H9 (cell line): ENCODE results near the gene KCNN3. TPM values are rescaled to one million over a fixed set of nuclear protein-coding genes. Genes with fewer than 3 reads are reported as not detected.

Experiments
- DNase-seq: peaks from one replicate; pipeline ENCODE4 v3.0.0-alpha.2; 2017
- H2AFZ ChIP-seq: one replicate; pipeline ENCODE4 v1.6.1; 2013; ENCODE audit warnings: mild to moderate bottlenecking, low read length, control low read depth, moderate library complexity
- H2AK5ac ChIP-seq: 2 replicates; pipeline ENCODE4 v1.6.1; 2013; ENCODE audit warnings: low read length, control low read depth, mixed read lengths; ENCODE audit not compliant: insufficient read length
- H2BK120ac ChIP-seq: one replicate; pipeline ENCODE4 v1.6.1; 2013; ENCODE audit warnings: low read depth, mild to moderate bottlenecking, low read length, control low read depth, inconsistent platforms; ENCODE audit not compliant: poor library complexity, severe bottlenecking
- H2BK12ac ChIP-seq: 2 replicates; pipeline ENCODE4 v1.6.1; 2013; ENCODE audit warnings: low read length, control low read depth, mixed read lengths, low read depth; ENCODE audit not compliant: insufficient read length
- H2BK15ac ChIP-seq: 2 replicates; pipeline ENCODE4 v1.6.1; 2013; ENCODE audit warnings: low read depth, low read length, control low read depth
- H2BK20ac ChIP-seq: one replicate; pipeline ENCODE4 v1.6.1; 2013; ENCODE audit warnings: low read depth, mild to moderate bottlenecking, low read length, control low read depth, inconsistent platforms; ENCODE audit not compliant: poor library complexity, severe bottlenecking
- H2BK5ac ChIP-seq: 2 replicates; pipeline ENCODE4 v1.6.1; 2013; ENCODE audit warnings: low read length, control low read depth, mixed read lengths; ENCODE audit not compliant: insufficient read length
- H3K14ac ChIP-seq: 2 replicates; pipeline ENCODE4 v1.6.1; 2013; ENCODE audit warnings: low read length, control low read depth; ENCODE audit not compliant: insufficient read depth
- H3K18ac ChIP-seq: 2 replicates; pipeline ENCODE4 v1.6.1; 2013; ENCODE audit warnings: low read depth, mild to moderate bottlenecking, mixed read lengths, low read length, control low read depth; ENCODE audit not compliant: insufficient read length
- H3K23ac ChIP-seq: 2 replicates; pipeline ENCODE4 v1.6.1; 2013; ENCODE audit warnings: low read length, control low read depth, mixed read lengths, low read depth; ENCODE audit not compliant: insufficient read length
- H3K23me2 ChIP-seq: 2 replicates; pipeline ENCODE4 v1.6.1; 2013; ENCODE audit warnings: low read depth, mild to moderate bottlenecking, mixed read lengths, low read length, control low read depth; ENCODE audit not compliant: insufficient read length, poor library complexity, severe bottlenecking
- H3K27ac ChIP-seq: 2 replicates; pipeline ENCODE4 v1.5.1; 2013; ENCODE audit warnings: low read length, control low read depth, mixed read lengths, low read depth; ENCODE audit not compliant: insufficient read length
- H3K27me3 ChIP-seq: 2 replicates; pipeline ENCODE4 v1.6.1; 2013; ENCODE audit warnings: low read length, control low read depth, inconsistent platforms; ENCODE audit not compliant: insufficient read depth
- H3K4ac ChIP-seq: 2 replicates; pipeline ENCODE4 v1.6.1; 2013; ENCODE audit warnings: low read depth, mild to moderate bottlenecking, control low read depth, inconsistent platforms, low read length, moderate library complexity
- H3K4me1 ChIP-seq: 2 replicates; pipeline ENCODE4 v1.6.1; 2013; ENCODE audit warnings: low read length, control low read depth, inconsistent platforms; ENCODE audit not compliant: insufficient read depth
- H3K4me2 ChIP-seq: 2 replicates; pipeline ENCODE4 v1.6.1; 2013; ENCODE audit warnings: low read length, control low read depth, mixed read lengths; ENCODE audit not compliant: insufficient read length, insufficient read depth
- H3K56ac ChIP-seq: 2 replicates; pipeline ENCODE4 v1.6.1; 2013; ENCODE audit warnings: low read depth, mild to moderate bottlenecking, mixed read lengths, low read length, control low read depth; ENCODE audit not compliant: insufficient read length
- H3K79me1 ChIP-seq: 2 replicates; pipeline ENCODE4 v1.6.1; 2013; ENCODE audit warnings: low read depth, mild to moderate bottlenecking, moderate library complexity, low read length, control low read depth, inconsistent platforms; ENCODE audit not compliant: insufficient read depth, poor library complexity, severe bottlenecking
- H3K79me2 ChIP-seq: 2 replicates; pipeline ENCODE4 v1.6.1; 2013; ENCODE audit warnings: low read length, control low read depth, inconsistent platforms; ENCODE audit not compliant: insufficient read depth
- H3K9ac ChIP-seq: 2 replicates; pipeline ENCODE4 v1.6.1; 2013; ENCODE audit warnings: low read length, control low read depth, mixed read lengths; ENCODE audit not compliant: insufficient read length; ENCODE audit errors: extremely low read depth
- H3K9me3 ChIP-seq: one replicate; pipeline ENCODE4 v1.6.1; 2013; ENCODE audit warnings: low read depth, low read length, inconsistent platforms; ENCODE audit not compliant: control insufficient read depth
- H3T11ph ChIP-seq: one replicate; pipeline ENCODE4 v1.6.1; 2013; ENCODE audit warnings: mild to moderate bottlenecking, low read length, control low read depth, inconsistent platforms
- H4K20me1 ChIP-seq: one replicate; pipeline ENCODE4 v1.6.1; 2013; ENCODE audit not compliant: control insufficient read depth, insufficient read length, insufficient read depth
- H4K5ac ChIP-seq: 2 replicates; pipeline ENCODE4 v1.6.1; 2013; ENCODE audit warnings: low read depth, mild to moderate bottlenecking, mixed read lengths, low read length, control low read depth; ENCODE audit not compliant: insufficient read length
- H4K8ac ChIP-seq: replicated peaks from 2 replicates; pipeline ENCODE4 v1.6.1; 2013; ENCODE audit warnings: low read length, control low read depth, mixed read lengths, low read depth; ENCODE audit not compliant: insufficient read length
- H4K91ac ChIP-seq: 2 replicates; pipeline ENCODE4 v1.6.1; 2013; ENCODE audit warnings: low read depth, mild to moderate bottlenecking, moderate library complexity, mixed read lengths, low read length, control low read depth; ENCODE audit not compliant: insufficient read length
- H3K27ac Mint-ChIP-seq, 3 experiments: 2 replicates in 2 of 3; 3 replicates in 1 of 3; pipeline ENCODE4 v1.8.0; 2020 to 2021; ENCODE audit warnings: mixed read lengths in 3 of 3, mild to moderate bottlenecking in 1 of 3, moderate library complexity in 1 of 3
- H3K27me3 Mint-ChIP-seq: 2 replicates; pipeline ENCODE4 v1.8.0; 2021; ENCODE audit warnings: low read depth, mild to moderate bottlenecking, moderate library complexity, mixed read lengths
- H3K36me3 Mint-ChIP-seq, 3 experiments: 2 replicates in 2 of 3; 3 replicates in 1 of 3; pipeline ENCODE4 v1.8.0; 2020 to 2021; ENCODE audit warnings: low read depth in 3 of 3, mixed read lengths in 3 of 3; ENCODE audit not compliant: insufficient read depth in 1 of 3
- H3K4me1 Mint-ChIP-seq, 2 experiments: 2 replicates each; pipeline ENCODE4 v1.8.0; 2020; ENCODE audit warnings: mixed read lengths in 2 of 2
- H3K4me3 Mint-ChIP-seq, 2 experiments: 2 replicates in 1 of 2; 3 replicates in 1 of 2; pipeline ENCODE4 v1.8.0; 2020 to 2021; ENCODE audit warnings: mild to moderate bottlenecking in 2 of 2, mixed read lengths in 2 of 2, moderate library complexity in 1 of 2
- H3K9me3 Mint-ChIP-seq, 2 experiments: 2 replicates in 1 of 2; 3 replicates in 1 of 2; pipeline ENCODE4 v1.8.0; 2020; ENCODE audit warnings: mild to moderate bottlenecking in 2 of 2, mixed read lengths in 2 of 2, moderate library complexity in 1 of 2
- WGBS: extraction: QIAGEN DNeasy Blood & Tissue Kit; methylation state at CpG from one replicate; pipeline ENCODE4 v1.1.7; 2013; ENCODE audit warnings: missing lambda C conversion rate, low lambda C conversion rate, mixed read lengths; ENCODE audit not compliant: insufficient read length; ENCODE audit errors: extremely low coverage; 5-methylcytosine and 5-hydroxymethylcytosine counted together
- total RNA-seq: library from RNA; stranded (reverse); gene quantifications from 2 replicates; pipeline ENCODE4 v1.2.1, GENCODE V29; 2021
- TF ChIP-seq, protein P1 (sequence below): fragments of 200-600 bp; sonication (generic); conservative IDR thresholded peaks from 3 replicates; pipeline ENCODE4 v1.8.0; 2021; ENCODE audit warnings: antibody characterized with exemption, mild to moderate bottlenecking

Gene KCNN3
- total RNA-seq, 1 experiment from 2014 or later, result 0.83 TPM

DNA sequence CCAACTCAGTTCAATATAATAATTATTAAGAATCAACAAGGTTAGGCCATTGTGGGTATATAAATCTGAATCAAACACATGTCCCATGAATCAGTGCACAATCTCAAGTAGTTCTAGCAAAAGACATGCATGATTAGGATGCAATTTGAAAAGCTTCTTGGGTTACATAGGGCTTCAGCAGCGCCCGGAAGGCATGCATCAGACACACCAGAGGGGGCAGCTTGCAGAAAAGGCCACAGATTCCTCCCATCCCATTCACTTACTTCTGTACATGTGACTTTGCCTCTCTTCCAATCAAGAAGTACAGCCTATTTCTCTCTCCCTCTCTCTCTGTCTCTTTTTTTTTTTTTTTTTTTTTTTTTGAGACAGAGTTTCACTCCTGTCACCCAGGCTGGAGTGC is 91.8 kb downstream of the KCNN3 start:
- Histone ChIP-seq H3K4ac (no peak overlapping the region), H3K79me2 (no peaks in the 10 kb centered on the region), H3K56ac (no peak overlapping the region), H2AFZ (no peak overlapping the region), H2AK5ac (no peak overlapping the region), H3K23ac (no peak overlapping the region), H3K27me3 (no peaks in the 10 kb centered on the region), H2BK20ac (no peak overlapping the region), H3K4me1 (no peaks in the 10 kb centered on the region), H3K9ac (no peak overlapping the region), H2BK12ac (no peak overlapping the region), H3K79me1 (no peaks in the 10 kb centered on the region), H3K23me2 (no peaks in the 10 kb centered on the region), H3T11ph (no peak overlapping the region), H4K8ac (no peak overlapping the region), H2BK5ac (no peak overlapping the region), H2BK15ac (no peak overlapping the region), H3K18ac (no peak overlapping the region), H3K4me2 (no peak overlapping the region), H4K91ac (no peak overlapping the region), H3K27ac (no peak overlapping the region), H2BK120ac (no peak overlapping the region), H3K14ac (no peak overlapping the region), H3K9me3 (peaks cover 6% of the 10 kb centered on the region), H4K5ac (no peak overlapping the region), H4K20me1 (no peaks in the 10 kb centered on the region)
- no peak overlapping the region for H3K4me3 Mint-ChIP-seq
- H3K27me3 Mint-ChIP-seq, result no peaks in the 10 kb centered on the region; the same call in 1 of the 2 replicates
- TF ChIP-seq, protein P1, sequence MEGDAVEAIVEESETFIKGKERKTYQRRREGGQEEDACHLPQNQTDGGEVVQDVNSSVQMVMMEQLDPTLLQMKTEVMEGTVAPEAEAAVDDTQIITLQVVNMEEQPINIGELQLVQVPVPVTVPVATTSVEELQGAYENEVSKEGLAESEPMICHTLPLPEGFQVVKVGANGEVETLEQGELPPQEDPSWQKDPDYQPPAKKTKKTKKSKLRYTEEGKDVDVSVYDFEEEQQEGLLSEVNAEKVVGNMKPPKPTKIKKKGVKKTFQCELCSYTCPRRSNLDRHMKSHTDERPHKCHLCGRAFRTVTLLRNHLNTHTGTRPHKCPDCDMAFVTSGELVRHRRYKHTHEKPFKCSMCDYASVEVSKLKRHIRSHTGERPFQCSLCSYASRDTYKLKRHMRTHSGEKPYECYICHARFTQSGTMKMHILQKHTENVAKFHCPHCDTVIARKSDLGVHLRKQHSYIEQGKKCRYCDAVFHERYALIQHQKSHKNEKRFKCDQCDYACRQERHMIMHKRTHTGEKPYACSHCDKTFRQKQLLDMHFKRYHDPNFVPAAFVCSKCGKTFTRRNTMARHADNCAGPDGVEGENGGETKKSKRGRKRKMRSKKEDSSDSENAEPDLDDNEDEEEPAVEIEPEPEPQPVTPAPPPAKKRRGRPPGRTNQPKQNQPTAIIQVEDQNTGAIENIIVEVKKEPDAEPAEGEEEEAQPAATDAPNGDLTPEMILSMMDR, result no peak
- H3K36me3 Mint-ChIP-seq, result peaks cover 0 to 4% (median 0%) of the 10 kb centered on the region in 3 experiments; a peak in 1 of 7 replicates
- peaks cover 0 to 3% of the 10 kb centered on the region in 2 experiments; a peak in 2 of 5 replicates for H3K9me3 Mint-ChIP-seq
- peaks cover under 1 to 17% of the 10 kb centered on the region in 2 experiments for H3K4me1 Mint-ChIP-seq
- no peak for DNase-seq
- WGBS, result no CpG with 5 or more reads among the region's 2 CpGs
- no peak overlapping the region for H3K27ac Mint-ChIP-seq
